NCI-H2107 (cell line): Measurements from ENCODE around the gene FADS6.

ENCODE experiments used
- DNase-seq: peaks from one replicate; lab custom pipeline; 2025; lab: John Stamatoyannopoulos, UW

The FADS6 gene

GRCh38 chr17:74852237-74853047 is 41.0 kb downstream of the FADS6 start:
- no peak for DNase-seq

GRCh38 chr17:74851612-74852236 is 41.7 kb downstream of the FADS6 start:
- DNase-seq, result no peak

- no peak for DNase-seq
Observed at GRCh38 chr17:74850914-74851313, 42.5 kb downstream of the FADS6 start.

DNA sequence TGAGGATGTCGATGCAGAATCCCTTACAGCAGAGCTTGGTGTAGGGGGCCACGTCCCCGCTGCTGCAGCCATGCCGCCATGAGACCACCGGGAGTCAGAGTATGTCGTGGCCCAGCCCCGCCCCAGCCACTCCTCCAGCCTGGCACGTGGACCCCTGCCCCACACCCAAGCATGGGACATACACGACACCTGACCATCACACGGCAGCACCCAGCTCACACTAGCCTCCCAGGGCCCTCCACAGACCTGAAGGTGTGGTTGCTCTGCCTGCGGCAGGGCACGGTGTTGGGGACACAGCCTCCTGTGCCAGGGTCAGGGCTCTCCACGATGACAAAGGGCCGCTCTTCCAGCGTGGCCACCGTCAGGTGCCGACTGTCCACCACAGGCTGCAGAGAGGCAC is 43.1 kb downstream of the FADS6 start:
- no peak for DNase-seq

DNA sequence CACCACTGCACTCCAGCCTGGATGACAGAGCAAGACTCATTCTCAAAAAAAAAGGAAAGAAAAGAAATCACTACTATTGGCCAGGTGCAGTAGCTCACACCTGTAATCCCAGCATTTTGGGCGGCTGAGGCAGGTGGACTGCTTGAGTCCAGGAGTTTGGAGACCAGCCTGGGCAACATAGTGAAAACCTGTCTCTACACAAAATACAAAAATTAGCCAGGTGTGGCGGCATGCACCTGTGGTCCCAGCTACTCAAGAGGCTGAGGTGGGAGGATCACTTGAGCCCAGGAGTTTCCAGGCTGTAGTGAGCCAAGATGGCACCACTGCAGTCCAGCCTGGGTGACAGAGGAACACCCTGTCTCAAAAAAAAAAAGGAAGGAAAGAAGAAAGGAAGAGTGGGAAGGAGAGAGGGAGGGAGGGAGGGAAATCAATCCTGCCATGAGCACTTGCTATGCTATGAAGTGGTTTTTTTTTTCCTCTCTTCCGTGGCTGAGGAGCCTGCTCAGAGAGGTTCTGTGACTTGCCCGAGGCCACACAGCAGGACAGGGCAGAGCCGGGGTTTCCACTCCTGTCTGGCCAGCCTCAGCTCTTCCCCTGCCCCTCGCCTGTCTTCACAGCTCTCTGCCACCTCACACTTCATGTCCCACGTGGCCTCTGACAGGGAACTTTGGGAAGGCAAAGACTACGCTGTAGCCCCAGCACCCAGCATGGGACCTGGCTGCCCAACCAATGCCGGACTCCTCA is 44.6 kb downstream of the FADS6 start:
- no peak for DNase-seq

- DNase-seq, result no peak
Observed at GRCh38 chr17:74846621-74847020, 46.8 kb downstream of the FADS6 start.

DNA sequence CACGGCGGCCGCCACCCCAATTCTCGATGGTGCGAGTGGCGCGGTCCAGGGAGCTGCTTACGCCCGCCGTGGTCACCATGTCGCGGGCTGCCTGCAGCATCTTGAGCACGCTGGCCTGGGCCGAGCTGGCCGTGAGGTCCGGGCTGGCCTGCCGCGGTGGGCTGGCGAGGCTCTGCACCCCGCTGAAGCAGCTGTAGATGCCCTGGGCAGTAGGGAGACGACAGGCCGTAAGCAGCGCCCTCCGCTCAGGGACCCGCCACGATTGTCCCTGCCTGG is 50.1 kb downstream of the FADS6 start:
- DNase-seq, result no peak

- no peak for DNase-seq
Observed at GRCh38 chr17:74842599-74843351, 50.7 kb downstream of the FADS6 start.

DNA sequence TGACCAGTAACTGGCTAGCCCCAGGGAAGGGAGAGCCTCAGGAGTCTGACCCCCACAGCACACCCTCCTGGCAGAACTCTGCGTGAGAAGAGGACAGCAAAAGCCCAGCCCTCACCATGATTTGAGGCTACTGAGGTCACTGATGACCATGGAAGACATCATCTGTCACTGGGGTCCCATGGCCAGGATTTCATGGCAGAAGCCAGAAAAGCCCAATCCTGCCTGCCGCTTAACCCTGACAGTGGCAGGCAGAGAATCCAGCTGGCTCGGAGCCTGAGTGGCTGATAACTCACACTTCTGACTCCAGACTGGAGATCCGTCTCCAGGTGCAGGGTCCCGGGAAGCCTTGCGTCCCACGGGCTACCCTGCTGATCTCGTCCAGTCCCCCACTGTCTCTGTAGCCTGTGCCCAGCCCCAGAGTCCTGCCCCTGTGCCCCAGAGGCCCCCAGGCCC is 51.3 kb downstream of the FADS6 start:
- DNase-seq, result no peak

- no peak for DNase-seq
Observed at GRCh38 chr17:74840989-74841666, 52.3 kb downstream of the FADS6 start.

GRCh38 chr17:74839990-74840852 is 53.2 kb downstream of the FADS6 start:
- DNase-seq, result no peak

GRCh38 chr17:74838274-74838673 is 55.2 kb downstream of the FADS6 start:
- no peak for DNase-seq

DNA sequence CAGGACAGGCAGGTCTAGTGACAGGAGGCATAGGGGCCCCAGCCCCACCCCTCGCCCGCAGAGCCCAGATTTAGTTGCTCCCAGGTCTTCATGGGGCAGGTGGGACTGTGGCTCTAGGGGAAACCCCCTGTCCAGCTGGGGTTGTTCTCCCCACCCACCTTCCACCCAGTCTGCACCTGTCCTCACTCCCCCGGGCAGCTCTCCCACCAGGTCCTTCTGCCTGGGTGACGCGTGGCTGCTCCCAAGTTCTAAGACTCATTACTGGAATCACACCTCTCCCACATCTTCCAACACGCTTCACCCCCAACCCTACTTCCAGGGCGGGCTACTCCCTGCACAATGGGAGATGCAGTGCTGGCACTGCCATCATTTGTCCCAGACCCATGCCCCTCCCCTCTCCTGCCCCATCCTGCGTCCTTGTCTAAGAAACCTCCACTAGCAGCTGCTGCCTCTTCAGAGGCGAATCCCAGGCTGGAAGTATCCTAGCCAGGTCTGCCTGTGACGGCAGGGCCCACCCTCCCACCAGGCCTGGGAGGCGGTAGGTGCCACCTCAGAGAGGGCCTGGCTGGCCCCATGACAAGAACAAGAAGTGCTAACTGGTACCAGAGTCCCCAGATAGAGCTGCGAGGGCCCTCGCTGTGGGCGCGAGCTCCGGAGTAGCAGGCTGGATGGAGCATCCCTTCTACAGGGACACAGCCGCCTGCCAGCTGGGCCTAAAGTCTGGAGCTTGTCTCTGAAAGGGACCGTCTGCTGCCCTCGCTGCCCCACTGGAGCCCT is 56.6 kb downstream of the FADS6 start:
- no peak for DNase-seq

GRCh38 chr17:74836191-74836590 is 57.2 kb downstream of the FADS6 start:
- no peak for DNase-seq

- DNase-seq, result no peak
Observed at GRCh38 chr17:74833501-74834377, 59.7 kb downstream of the FADS6 start.

GRCh38 chr17:74832421-74832820 is 61.0 kb downstream of the FADS6 start:
- DNase-seq, result no peak

- DNase-seq, result no peak
Observed at GRCh38 chr17:74831444-74832146, 61.8 kb downstream of the FADS6 start.

DNA sequence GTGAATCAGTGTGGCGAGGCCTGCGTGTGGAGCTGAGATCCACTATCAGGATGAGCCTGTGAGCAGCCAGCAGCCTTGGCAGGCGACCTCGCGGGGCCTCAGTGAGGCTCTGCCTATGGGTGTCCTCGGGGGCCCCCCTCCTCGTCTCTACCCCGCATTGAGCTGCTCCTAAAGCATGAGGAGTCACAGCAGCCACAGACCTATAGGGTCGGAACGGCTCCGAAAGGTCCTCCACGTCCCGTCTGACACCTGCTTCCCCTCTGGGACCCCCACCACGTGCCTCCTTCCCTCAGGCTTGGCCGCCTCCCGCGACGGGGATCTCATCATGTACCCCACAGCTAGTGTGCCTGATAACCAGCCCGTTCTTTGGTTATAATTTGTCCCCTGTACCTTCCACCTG is 62.6 kb downstream of the FADS6 start:
- DNase-seq, result no peak
